Activated CD8-positive, alpha-beta T cell treated with anti-CD3 and anti-CD28 coated beads for 36 hours (primary cell): ENCODE results near the gene TLR9. TPM values are rescaled to one million over a fixed set of nuclear protein-coding genes. Genes with fewer than 3 reads are reported as not detected.

Experiments
- ATAC-seq: fragments of 200-7000 bp; cut with Tn5 transposase; one replicate; pipeline ENCODE4 v1.10.0; 2021; ENCODE audit warnings: mild to moderate bottlenecking, moderate library complexity
- CTCF ChIA-PET: fragments of 350-600 bp; sonication (Branson Sonifier 250); formaldehyde crosslinking; loops from one replicate; lab custom pipeline; 2021; ENCODE audit warnings: antibody characterized with exemption; lab: Charles Lee
- POLR2A ChIA-PET: fragments of 350-600 bp; sonication (Branson Sonifier 250); formaldehyde crosslinking; loops from one replicate; lab custom pipeline; 2021; ENCODE audit warnings: antibody characterized with exemption; lab: Charles Lee
- DNase-seq: peaks from one replicate; pipeline ENCODE4 v3.0.0-alpha.2; 2020
- H3K27ac Mint-ChIP-seq: one replicate; pipeline ENCODE4 v1.8.0; 2021; ENCODE audit warnings: mild to moderate bottlenecking, mixed read lengths
- H3K27me3 Mint-ChIP-seq: one replicate; pipeline ENCODE4 v1.8.0; 2021; ENCODE audit warnings: mixed read lengths
- H3K36me3 Mint-ChIP-seq: one replicate; pipeline ENCODE4 v1.8.0; 2021; ENCODE audit warnings: low read depth, mixed read lengths
- H3K4me1 Mint-ChIP-seq: one replicate; pipeline ENCODE4 v1.8.0; 2021; ENCODE audit warnings: low read depth, mixed read lengths
- H3K4me3 Mint-ChIP-seq: one replicate; pipeline ENCODE4 v1.8.0; 2021; ENCODE audit warnings: mild to moderate bottlenecking, moderate library complexity, mixed read lengths
- H3K9me3 Mint-ChIP-seq: one replicate; pipeline ENCODE4 v1.8.0; 2021; ENCODE audit warnings: mixed read lengths
- intact Hi-C: fragments of 100-400 bp; cut with micrococcal nuclease; formaldehyde crosslinking; loops from one replicate; pipeline ENCODE4 v1.10.0; 2022
- total RNA-seq, 2 experiments: library from RNA; stranded (reverse); gene quantifications; one replicate each; pipeline ENCODE4 v1.2.3, GENCODE V29; 2021
- TF ChIP-seq, protein P1 (sequence below): fragments of 200-600 bp; IDR thresholded peaks from one replicate; pipeline ENCODE4 v1.8.0; 2022; ENCODE audit warnings: antibody characterized with exemption, mild to moderate bottlenecking

Gene TLR9
- total RNA-seq, 2 experiments from 2014 or later: 2.0 TPM

- Mint-ChIP-seq H3K9me3 (no peaks in the 10 kb centered on the region), H3K4me1 (peaks cover 74% of the 10 kb centered on the region), H3K36me3 (peaks cover 79% of the 10 kb centered on the region), H3K4me3 (peak overlapping the region; percentile 28), H3K27me3 (no peaks in the 10 kb centered on the region), H3K27ac (peak overlapping the region; percentile 79)
- CTCF ChIA-PET: interaction anchor here (1.1 to 3.9 kb wide), 9 partner anchors 9 to 90 kb away, joined by 3 to 21 read pairs (median 5); partner anchors contain the start of gene WDR82
- DNase-seq (no peak), ATAC-seq (no peak)
- intact Hi-C loops: no loop called here
- TF ChIP-seq, protein P1, sequence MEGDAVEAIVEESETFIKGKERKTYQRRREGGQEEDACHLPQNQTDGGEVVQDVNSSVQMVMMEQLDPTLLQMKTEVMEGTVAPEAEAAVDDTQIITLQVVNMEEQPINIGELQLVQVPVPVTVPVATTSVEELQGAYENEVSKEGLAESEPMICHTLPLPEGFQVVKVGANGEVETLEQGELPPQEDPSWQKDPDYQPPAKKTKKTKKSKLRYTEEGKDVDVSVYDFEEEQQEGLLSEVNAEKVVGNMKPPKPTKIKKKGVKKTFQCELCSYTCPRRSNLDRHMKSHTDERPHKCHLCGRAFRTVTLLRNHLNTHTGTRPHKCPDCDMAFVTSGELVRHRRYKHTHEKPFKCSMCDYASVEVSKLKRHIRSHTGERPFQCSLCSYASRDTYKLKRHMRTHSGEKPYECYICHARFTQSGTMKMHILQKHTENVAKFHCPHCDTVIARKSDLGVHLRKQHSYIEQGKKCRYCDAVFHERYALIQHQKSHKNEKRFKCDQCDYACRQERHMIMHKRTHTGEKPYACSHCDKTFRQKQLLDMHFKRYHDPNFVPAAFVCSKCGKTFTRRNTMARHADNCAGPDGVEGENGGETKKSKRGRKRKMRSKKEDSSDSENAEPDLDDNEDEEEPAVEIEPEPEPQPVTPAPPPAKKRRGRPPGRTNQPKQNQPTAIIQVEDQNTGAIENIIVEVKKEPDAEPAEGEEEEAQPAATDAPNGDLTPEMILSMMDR: no peak
- POLR2A ChIA-PET: interaction anchor here (1.8 to 33.3 kb wide), 4 partner anchors 9 to 29 kb away, joined by 11 to 949 read pairs (median 54); partner anchors contain the start of genes GLYCTK, TWF2 and WDR82
Observed at GRCh38 chr3:52248816-52249547, 23.5 kb upstream of the TLR9 start.

DNA sequence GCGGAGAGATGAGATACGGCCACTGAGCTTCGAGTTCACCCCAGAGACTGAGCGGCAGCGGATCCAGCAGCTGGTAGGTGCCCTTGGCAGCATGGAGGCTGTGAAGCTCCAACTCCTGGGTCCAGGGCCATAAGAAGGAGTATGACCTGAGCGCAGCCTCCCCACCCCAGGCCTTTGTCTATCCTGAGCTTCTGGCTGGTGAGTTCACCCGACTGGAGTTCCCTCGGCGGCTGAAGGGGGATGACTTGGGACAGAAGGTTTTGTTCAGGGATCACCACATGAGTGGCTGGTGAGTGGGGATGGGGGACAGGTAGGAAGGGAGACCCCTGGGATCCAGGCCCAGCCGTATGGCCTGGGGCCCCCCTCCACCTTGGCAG lies 22.7 kb upstream of the TLR9 start:
- no peaks in the 10 kb centered on the region for H3K27me3 Mint-ChIP-seq
- POLR2A ChIA-PET: interaction anchor here (1.8 to 33.3 kb wide), 4 partner anchors 8 to 29 kb away, joined by 11 to 949 read pairs (median 54); partner anchors contain the start of genes GLYCTK, TWF2 and WDR82
- DNase-seq: no peak
- H3K27ac Mint-ChIP-seq: peak overlapping the region; percentile 94
- CTCF ChIA-PET: interaction anchor here (0.6 to 1.8 kb wide), 10 partner anchors 8 to 91 kb away, joined by 3 to 8 read pairs (median 4); partner anchors contain the start of gene WDR82
- peaks cover 4% of the 10 kb centered on the region for H3K9me3 Mint-ChIP-seq
- intact Hi-C loops: no loop called here
- TF ChIP-seq, protein P1: no peak
- H3K36me3 Mint-ChIP-seq: peaks cover 80% of the 10 kb centered on the region
- peaks cover 74% of the 10 kb centered on the region for H3K4me1 Mint-ChIP-seq
- no peak for ATAC-seq
- H3K4me3 Mint-ChIP-seq: peak overlapping the region; percentile 94

GRCh38 chr3:52247409-52248164 lies 22.1 kb upstream of the TLR9 start:
- POLR2A ChIA-PET: interaction anchor here (1.8 to 33.3 kb wide), 4 partner anchors 7 to 30 kb away, joined by 11 to 949 read pairs (median 54); partner anchors contain the start of genes GLYCTK, TWF2 and WDR82
- peak overlapping the region; percentile 94 for H3K4me3 Mint-ChIP-seq

DNA sequence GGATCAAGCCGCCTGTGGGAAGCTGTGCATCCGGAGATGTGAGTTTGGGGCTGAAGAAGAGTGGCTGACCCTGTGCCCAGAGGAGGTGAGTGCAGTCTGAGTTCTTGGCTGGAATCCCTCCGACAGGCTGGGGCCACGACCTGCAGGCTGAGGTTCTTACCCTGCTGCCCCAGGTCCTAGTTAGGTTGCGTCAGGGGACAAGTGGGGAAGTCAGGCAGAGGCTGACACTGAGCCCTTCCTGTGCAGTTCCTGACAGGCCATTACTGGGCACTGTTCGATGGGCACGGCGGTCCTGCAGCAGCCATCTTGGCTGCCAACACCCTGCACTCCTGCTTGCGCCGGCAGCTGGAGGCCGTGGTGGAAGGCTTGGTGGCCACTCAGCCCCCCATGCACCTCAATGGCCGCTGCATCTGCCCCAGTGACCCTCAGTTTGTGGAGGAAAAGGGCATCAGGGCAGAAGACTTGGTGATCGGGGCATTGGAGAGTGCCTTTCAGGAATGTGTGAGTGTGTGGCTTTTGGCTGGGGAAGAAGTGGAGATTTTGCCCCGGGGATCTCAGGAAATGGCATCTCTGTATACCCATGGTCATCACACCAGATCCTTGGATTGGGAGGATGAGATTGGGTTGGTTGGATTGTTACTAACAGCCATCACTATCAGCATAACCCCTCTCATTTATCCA lies 21.4 kb upstream of the TLR9 start:
- peak overlapping the region; percentile 94 for H3K4me3 Mint-ChIP-seq
- intact Hi-C loops: no loop called here
- CTCF ChIA-PET: interaction anchor here (0.6 to 2.0 kb wide), 5 partner anchors 12 to 92 kb away, joined by 3 to 6 read pairs (median 5); no protein-coding TSS in a partner anchor
- H3K27ac Mint-ChIP-seq: peak overlapping the region; percentile 94
- H3K9me3 Mint-ChIP-seq: peaks cover 4% of the 10 kb centered on the region
- ATAC-seq (peak; percentile 5), DNase-seq (peak; percentile 47)
- H3K4me1 Mint-ChIP-seq: peaks cover 71% of the 10 kb centered on the region
- POLR2A ChIA-PET: interaction anchor here (1.3 to 33.3 kb wide), 5 partner anchors 10 to 31 kb away, joined by 3 to 949 read pairs (median 38); partner anchors contain the start of genes GLYCTK, TWF2 and WDR82
- TF ChIP-seq, protein P1: no peak
- peaks cover 76% of the 10 kb centered on the region for H3K36me3 Mint-ChIP-seq
- no peaks in the 10 kb centered on the region for H3K27me3 Mint-ChIP-seq

More at GRCh38 chr3:52247409-52248164, 22.1 kb upstream of the TLR9 start:
- ATAC-seq (no peak), DNase-seq (no peak)
- intact Hi-C loops: no loop called here
- H3K27ac Mint-ChIP-seq: peak overlapping the region; percentile 94
- H3K36me3 Mint-ChIP-seq: peaks cover 78% of the 10 kb centered on the region
- CTCF ChIA-PET: interaction anchor here (0.6 to 1.8 kb wide), 9 partner anchors 12 to 92 kb away, joined by 3 to 8 read pairs (median 5); partner anchors contain the start of gene WDR82
- peaks cover 72% of the 10 kb centered on the region for H3K4me1 Mint-ChIP-seq
- no peaks in the 10 kb centered on the region for H3K27me3 Mint-ChIP-seq
- peaks cover 4% of the 10 kb centered on the region for H3K9me3 Mint-ChIP-seq
- TF ChIP-seq, protein P1: no peak
